HCT116 (cell line): ENCODE measurements around the gene PROSER2. TPM values are rescaled to one million over a fixed set of nuclear protein-coding genes. Genes with fewer than 3 reads are reported as not detected.

Experiments
- ATAC-seq: fragments of 200-7000 bp; cut with Tn5 transposase; 2 replicates; pipeline ENCODE4 v1.9.1; 2020; ENCODE audit warnings: mild to moderate bottlenecking, moderate library complexity
- BruUV-seq: library from RNA; stranded (reverse); fragments of 400-500 nt; replicated peaks from 2 replicates; lab custom pipeline; 2021; lab: Mats Ljungman, UMichigan
- CTCF ChIA-PET: fragments of 300-600 bp; sonication (Branson Sonifier 250); formaldehyde crosslinking; loops from one replicate; lab custom pipeline; 2021; ENCODE audit warnings: antibody characterized with exemption; lab: Charles Lee
- POLR2A ChIA-PET: fragments of 300-600, 350-600 bp; sonication (Branson Sonifier 250); formaldehyde crosslinking; loops from one replicate; lab custom pipeline; 2021; ENCODE audit warnings: antibody characterized with exemption; lab: Charles Lee
- RAD21 ChIA-PET, 2 experiments: fragments of 300-600 bp; sonication (Branson Sonifier 250); formaldehyde crosslinking; loops; one replicate each; lab custom pipeline; 2023; ENCODE audit warnings: low total read pairs in 2 of 2; ENCODE audit not compliant: uncharacterized antibody in 2 of 2, unreplicated experiment in 2 of 2, low non-redundant PET in 1 of 2; lab: Charles Lee
- DNase-seq: peaks from one replicate; pipeline ENCODE4 v3.0.0-alpha.2; 2010; ENCODE audit warnings: low read depth, low spot score
- H2AFZ ChIP-seq: fragments of 200-600 bp; shearing (Covaris generic), sonication (generic); 2 replicates; pipeline ENCODE4 v1.6.1; 2017; ENCODE audit warnings: low read depth, mixed run types, mixed read lengths, antibody characterized with exemption, low read length; ENCODE audit not compliant: poor library complexity, severe bottlenecking
- H3K27ac ChIP-seq: 2 replicates; pipeline ENCODE4 v1.5.1; 2012; ENCODE audit warnings: low read depth, low read length
- H3K27me3 ChIP-seq: fragments of 200-600 bp; sonication (generic); 2 replicates; pipeline ENCODE4 v1.6.1; 2016; ENCODE audit warnings: mixed run types, low read length, mixed read lengths; ENCODE audit not compliant: insufficient read depth
- H3K36me3 ChIP-seq, 2 experiments: fragments of 200-500 bp in 1 of 2; fragments of 200-600 bp in 1 of 2; sonication (Bioruptor generic) in 1 of 2; sonication (generic) in 1 of 2; 2 replicates each; pipeline versions ENCODE4 v1.5.1 to v1.6.1; 2014 to 2016; ENCODE audit warnings: low read length in 2 of 2, inconsistent platforms in 1 of 2, mixed read lengths in 1 of 2, mixed run types in 1 of 2; ENCODE audit not compliant: insufficient read depth in 2 of 2, control insufficient read depth in 1 of 2
- H3K4me1 ChIP-seq, 2 experiments: fragments of 200-600 bp in 1 of 2; sonication (generic) in 1 of 2; 2 replicates each; pipeline versions ENCODE4 v1.5.1 to v1.6.1; 2012 to 2017; ENCODE audit warnings: low read length in 2 of 2, inconsistent platforms in 1 of 2, mild to moderate bottlenecking in 1 of 2, mixed read lengths in 1 of 2, mixed run types in 1 of 2, moderate library complexity in 1 of 2; ENCODE audit not compliant: insufficient read depth in 2 of 2, control insufficient read depth in 1 of 2
- H3K4me2 ChIP-seq: fragments of 200-600 bp; sonication (generic); 2 replicates; pipeline ENCODE4 v1.6.1; 2017; ENCODE audit warnings: mixed run types, low read length, mixed read lengths
- H3K4me3 ChIP-seq, 2 experiments: fragments of 200-600 bp in 1 of 2; sonication (generic) in 1 of 2; replicated peaks in 1 of 2; 2 replicates each; pipeline ENCODE4 v1.5.1; 2011 to 2016; ENCODE audit warnings: low read length in 2 of 2, control low read depth in 1 of 2, low read depth in 1 of 2, mild to moderate bottlenecking in 1 of 2, mixed read lengths in 1 of 2, mixed run types in 1 of 2
- H3K79me2 ChIP-seq: fragments of 200-600 bp; sonication (generic); 2 replicates; pipeline ENCODE4 v1.6.1; 2017; ENCODE audit warnings: mild to moderate bottlenecking, mixed run types, low read length, moderate library complexity, mixed read lengths; ENCODE audit not compliant: insufficient read depth
- H3K9ac ChIP-seq: fragments of 200-600 bp; sonication (generic); 2 replicates; pipeline ENCODE4 v1.6.1; 2016; ENCODE audit warnings: low read length, mixed read lengths
- H3K9me2 ChIP-seq: fragments of 200-600 bp; sonication (generic), shearing (Covaris generic); 2 replicates; pipeline ENCODE4 v1.6.1; 2017; ENCODE audit warnings: mixed run types, mild to moderate bottlenecking, moderate library complexity; ENCODE audit not compliant: insufficient read depth
- H3K9me3 ChIP-seq, 2 experiments: fragments of 200-500 bp in 1 of 2; fragments of 200-600 bp in 1 of 2; sonication (Bioruptor generic) in 1 of 2; sonication (generic) in 1 of 2; 2 replicates each; pipeline ENCODE4 v1.6.1; 2014 to 2017; ENCODE audit warnings: low read length in 2 of 2, mixed read lengths in 2 of 2, inconsistent platforms in 1 of 2, low read depth in 1 of 2, mild to moderate bottlenecking in 1 of 2, mixed run types in 1 of 2, moderate library complexity in 1 of 2; ENCODE audit not compliant: control insufficient read depth in 1 of 2, insufficient read depth in 1 of 2
- H4K20me1 ChIP-seq: fragments of 200-600 bp; sonication (generic), shearing (Covaris generic); 2 replicates; pipeline ENCODE4 v1.6.1; 2017; ENCODE audit warnings: mixed run types, mild to moderate bottlenecking, moderate library complexity; ENCODE audit not compliant: insufficient read depth
- EGR1 ChIP-seq: IDR thresholded peaks from 2 replicates; pipeline ENCODE4 v1.6.1; 2012; ENCODE audit warnings: low read depth
- JUND ChIP-seq: IDR thresholded peaks from 2 replicates; pipeline ENCODE4 v1.6.1; 2012
- REST ChIP-seq: IDR thresholded peaks from 2 replicates; pipeline ENCODE4 v1.6.1; 2012; ENCODE audit warnings: low read depth
- SP1 ChIP-seq: IDR thresholded peaks from 2 replicates; pipeline ENCODE4 v1.6.1; 2012; ENCODE audit warnings: low read depth
- SRF ChIP-seq: IDR thresholded peaks from 2 replicates; pipeline ENCODE4 v1.6.1; 2012; ENCODE audit warnings: low read depth
- ZBTB33 ChIP-seq: IDR thresholded peaks from 2 replicates; pipeline ENCODE4 v1.6.1; 2011; ENCODE audit warnings: mild to moderate bottlenecking, low read length, moderate library complexity; ENCODE audit not compliant: insufficient replicate concordance; ENCODE audit errors: extremely low read depth
- intact Hi-C: fragments of 100-400 bp; cut with micrococcal nuclease; formaldehyde crosslinking; loops from 2 replicates; pipeline ENCODE4 v1.10.0; 2022
- total RNA-seq: library from RNA; stranded (reverse); gene quantifications from one replicate; pipeline ENCODE4 v1.2.1, GENCODE V29; 2021; ENCODE audit not compliant: unreplicated experiment

Gene PROSER2
- total RNA-seq, 1 experiment from 2014 or later = 46.2 TPM

GRCh38 chr10:11819027-11819426, 4.1 kb upstream of the PROSER2 start:
- H3K4me3 ChIP-seq = no peak overlapping the region
- H3K9me3 ChIP-seq = no peaks in the 10 kb centered on the region
- intact Hi-C loops = no loop called here
- H3K79me2 ChIP-seq = peaks cover 12% of the 10 kb centered on the region
- CTCF ChIA-PET = interaction anchor here (0.6 to 4.3 kb wide), 6 partner anchors 9 to 34 kb away, joined by 3 to 13 read pairs (median 4); no protein-coding TSS in a partner anchor
- H3K36me3 ChIP-seq = no peaks in the 10 kb centered on the region
- ATAC-seq (no peak), DNase-seq (no peak)
- peaks cover 8 to 61% of the 10 kb centered on the region in 2 experiments for H3K4me1 ChIP-seq
- TF ChIP-seq SRF (no peak), ZBTB33 (no peak), JUND (no peak), SP1 (no peak), REST (no peak), EGR1 (no peak)
- H3K27ac ChIP-seq = no peak overlapping the region
- peak overlapping the region; percentile 95 for H2AFZ ChIP-seq
- H3K4me2 ChIP-seq = peak overlapping the region; percentile 73
- H3K9me2 ChIP-seq = no peaks in the 10 kb centered on the region
- no peaks in the 10 kb centered on the region for H4K20me1 ChIP-seq
- no peaks in the 10 kb centered on the region for H3K27me3 ChIP-seq
- 0 out of 2 replicates have a peak overlapping the region, but pooled peaks have one; percentile 40 for H3K9ac ChIP-seq
- POLR2A ChIA-PET = interaction anchor here (1.1 kb wide), 1 partner anchor 25 kb away, joined by 4 read pairs; no protein-coding TSS in a partner anchor
- RAD21 ChIA-PET = no interaction called here
- BruUV-seq = no TSS peak
